Liver (tissue), 9 donors: ENCODE results near the gene RNASE12. TPM values are rescaled to one million over a fixed set of nuclear protein-coding genes. Genes with fewer than 3 reads are reported as not detected.

Source experiments
- DNase-seq: peaks from one replicate; pipeline ENCODE4 v3.0.0-alpha.2; 2017; ENCODE audit warnings: low spot score
- H3K27ac ChIP-seq, 2 donors: one replicate each; pipeline ENCODE4 v1.7.0; 2013; ENCODE audit warnings: inconsistent platforms in 2 of 2, low read length in 2 of 2, control low read depth in 1 of 2, low read depth in 1 of 2, mild to moderate bottlenecking in 1 of 2
- H3K27me3 ChIP-seq, 4 donors: one replicate each; pipeline versions ENCODE4 v1.6.1 to v1.7.0; 2013; ENCODE audit warnings: low read length in 3 of 4, inconsistent platforms in 1 of 4, mild to moderate bottlenecking in 1 of 4, moderate library complexity in 1 of 4; ENCODE audit not compliant: control insufficient read depth in 4 of 4, insufficient read depth in 4 of 4
- H3K36me3 ChIP-seq, 4 donors: one replicate each; pipeline versions ENCODE4 v1.6.1 to v1.7.0; 2013; ENCODE audit warnings: low read length in 3 of 4, mild to moderate bottlenecking in 3 of 4, low read depth in 1 of 4, moderate library complexity in 1 of 4; ENCODE audit not compliant: control insufficient read depth in 4 of 4, insufficient read depth in 3 of 4
- H3K4me1 ChIP-seq, 4 donors: one replicate each; pipeline versions ENCODE4 v1.6.1 to v1.7.0; 2013; ENCODE audit warnings: low read length in 3 of 4, mild to moderate bottlenecking in 3 of 4, moderate library complexity in 1 of 4; ENCODE audit not compliant: control insufficient read depth in 4 of 4, insufficient read depth in 4 of 4
- H3K4me3 ChIP-seq, 3 donors: one replicate each; pipeline versions ENCODE4 v1.6.1 to v1.7.0; 2013; ENCODE audit warnings: low read length in 3 of 3, control low read depth in 1 of 3, low read depth in 1 of 3, mild to moderate bottlenecking in 1 of 3
- H3K9ac ChIP-seq, 2 donors: one replicate each; pipeline ENCODE4 v1.7.0; 2013; ENCODE audit warnings: low read length in 2 of 2, mild to moderate bottlenecking in 2 of 2, moderate library complexity in 2 of 2, control low read depth in 1 of 2, low read depth in 1 of 2
- H3K9me3 ChIP-seq, 4 donors: one replicate each; pipeline versions ENCODE4 v1.6.1 to v1.7.0; 2013; ENCODE audit warnings: low read length in 3 of 4; ENCODE audit not compliant: control insufficient read depth in 4 of 4
- ATF3 ChIP-seq: IDR thresholded peaks from 2 replicates; pipeline ENCODE4 v1.6.1; 2016; ENCODE audit warnings: antibody characterized with exemption
- EGR1 ChIP-seq, 2 donors: IDR thresholded peaks; 2 replicates each; pipeline ENCODE4 v1.6.1; 2016 to 2018; ENCODE audit warnings: antibody characterized with exemption in 2 of 2, low read depth in 2 of 2
- FOXA1 ChIP-seq: IDR thresholded peaks from 2 replicates; pipeline ENCODE4 v1.6.1; 2016; ENCODE audit warnings: antibody characterized with exemption
- FOXA2 ChIP-seq: IDR thresholded peaks from 2 replicates; pipeline ENCODE4 v1.6.1; 2016; ENCODE audit warnings: antibody characterized with exemption
- HNF4A ChIP-seq, 2 donors: conservative IDR thresholded peaks; 2 replicates each; pipeline ENCODE4 v1.6.1; 2016; ENCODE audit warnings: antibody characterized with exemption in 2 of 2, mild to moderate bottlenecking in 2 of 2
- HNF4G ChIP-seq: IDR thresholded peaks from 2 replicates; pipeline ENCODE4 v1.6.1; 2016; ENCODE audit warnings: antibody characterized with exemption
- JUND ChIP-seq, 2 donors: IDR thresholded peaks; 2 replicates each; pipeline ENCODE4 v1.6.1; 2016; ENCODE audit warnings: antibody characterized with exemption in 2 of 2
- MAX ChIP-seq: IDR thresholded peaks from 2 replicates; pipeline ENCODE4 v1.6.1; 2016; ENCODE audit warnings: antibody characterized with exemption
- NR2F2 ChIP-seq: IDR thresholded peaks from 2 replicates; pipeline ENCODE4 v1.6.1; 2016; ENCODE audit warnings: antibody characterized with exemption
- RAD21 ChIP-seq, 2 donors: IDR thresholded peaks; 2 replicates each; pipeline ENCODE4 v1.6.1; 2016; ENCODE audit warnings: antibody characterized with exemption in 2 of 2, mild to moderate bottlenecking in 2 of 2
- REST ChIP-seq: IDR thresholded peaks from 2 replicates; pipeline ENCODE4 v1.6.1; 2016; ENCODE audit warnings: antibody characterized with exemption, mild to moderate bottlenecking
- RXRA ChIP-seq, 2 donors: IDR thresholded peaks; 2 replicates each; pipeline ENCODE4 v1.6.1; 2017 to 2018; ENCODE audit warnings: antibody characterized with exemption in 2 of 2, mild to moderate bottlenecking in 1 of 2
- SP1 ChIP-seq: IDR thresholded peaks from 2 replicates; pipeline ENCODE4 v1.6.1; 2018; ENCODE audit warnings: antibody characterized with exemption, mild to moderate bottlenecking
- TAF1 ChIP-seq: conservative IDR thresholded peaks from 2 replicates; pipeline ENCODE4 v1.6.1; 2016; ENCODE audit warnings: antibody characterized with exemption, mild to moderate bottlenecking
- YY1 ChIP-seq: IDR thresholded peaks from 2 replicates; pipeline ENCODE4 v1.6.1; 2016; ENCODE audit warnings: antibody characterized with exemption, mild to moderate bottlenecking
- WGBS: extraction: QIAGEN DNeasy Blood & Tissue Kit; methylation state at CpG from one replicate; pipeline ENCODE4 v1.1.7; 2013; 5-methylcytosine and 5-hydroxymethylcytosine counted together
- polyA plus RNA-seq, 2 donors: library from polyadenylated mRNA; stranded (reverse) in 1 of 2; unstranded in 1 of 2; fragments of 200-250 nt in 1 of 2; fragments of >200 nt in 1 of 2; fragmentation: Nextera tagmentation in 1 of 2; extraction: Ambion mirVana in 1 of 2; gene quantifications; one replicate each; pipeline versions ENCODE4 v1.2.1 to v1.2.3, GENCODE V29; 2013 to 2015
- total RNA-seq, 2 donors: library from RNA; depleted of rRNA; stranded (reverse); fragments of >200 nt; gene quantifications; one replicate each; pipeline ENCODE4 v1.2.3, GENCODE V29; 2014
- TF ChIP-seq, protein P1 (sequence below): IDR thresholded peaks from 2 replicates; pipeline ENCODE4 v1.6.1; 2016; ENCODE audit warnings: antibody characterized with exemption
- donor health status: healthy.
- donor health status: healthy.
- donor health status: healthy.
- donor health status: healthy.
- donor health status: healthy.

The RNASE12 gene
- total and polyA plus RNA-seq, 4 donors: not detected

DNA sequence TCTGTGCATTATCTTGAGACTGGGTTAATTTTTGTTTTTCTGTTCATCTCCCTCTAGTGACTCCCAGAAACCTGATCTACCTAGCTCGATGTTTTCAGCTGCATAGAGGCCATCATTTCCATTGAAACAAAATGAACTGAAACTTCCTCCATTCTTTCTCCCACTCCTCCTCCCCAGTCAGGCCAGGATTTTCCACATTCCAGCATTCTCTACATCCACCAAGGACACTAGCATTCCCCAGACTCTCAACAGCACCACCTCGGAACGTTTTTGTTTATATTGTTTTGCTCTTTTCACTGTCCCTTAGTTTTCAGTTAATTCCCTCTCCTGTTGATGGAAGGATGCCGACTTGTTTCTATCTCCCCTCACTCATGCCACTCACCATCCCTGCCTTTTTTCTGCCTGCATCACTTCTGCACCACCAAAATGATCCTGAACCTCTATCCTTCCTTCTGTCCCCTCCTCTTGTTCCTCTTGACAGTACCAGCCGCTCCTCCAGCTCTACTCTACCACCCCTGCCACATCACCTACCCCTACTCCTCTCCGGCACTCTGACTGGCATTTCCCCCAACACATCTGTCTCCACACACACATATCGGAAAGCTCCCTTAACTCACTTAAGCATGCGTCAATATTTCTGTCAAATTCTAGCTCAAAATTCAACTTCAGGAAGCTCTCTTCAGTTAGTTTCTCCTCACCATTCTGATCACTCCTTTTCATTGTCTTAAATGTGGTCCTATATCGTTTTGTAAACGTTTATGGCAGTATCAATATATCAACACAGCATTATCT lies 37.1 kb upstream of the RNASE12 start:
- Histone ChIP-seq H3K36me3 (no peaks in the 10 kb centered on the region), H3K9me3 (peaks cover 0 to 2% (median 0%) of the 10 kb centered on the region in 4 donors), H3K4me1 (peaks cover 3 to 15% (median 7%) of the 10 kb centered on the region in 4 donors), H3K27me3 (peaks cover 0 to 29% (median 14%) of the 10 kb centered on the region in 4 donors), H3K27ac (no peak overlapping the region), H3K9ac (no peak overlapping the region), H3K4me3 (no peak overlapping the region)
- 46% methylated on average over 10 of the region's 10 CpGs for WGBS
- TF ChIP-seq YY1: no peak
- no peak for TF ChIP-seq RAD21 (IDR thresholded peaks at IDR 0.05)
- no peak for TF ChIP-seq HNF4A (conservative IDR thresholded peaks at IDR 0.05)
- no peak for TF ChIP-seq EGR1 (IDR thresholded peaks at IDR 0.05; ENCODE audit: low read depth in 2 of 2)
- TF ChIP-seq HNF4G: no peak
- no peak for TF ChIP-seq TAF1
- TF ChIP-seq RXRA (IDR thresholded peaks at IDR 0.05): no peak
- no peak for TF ChIP-seq ATF3
- DNase-seq: no peak

DNA sequence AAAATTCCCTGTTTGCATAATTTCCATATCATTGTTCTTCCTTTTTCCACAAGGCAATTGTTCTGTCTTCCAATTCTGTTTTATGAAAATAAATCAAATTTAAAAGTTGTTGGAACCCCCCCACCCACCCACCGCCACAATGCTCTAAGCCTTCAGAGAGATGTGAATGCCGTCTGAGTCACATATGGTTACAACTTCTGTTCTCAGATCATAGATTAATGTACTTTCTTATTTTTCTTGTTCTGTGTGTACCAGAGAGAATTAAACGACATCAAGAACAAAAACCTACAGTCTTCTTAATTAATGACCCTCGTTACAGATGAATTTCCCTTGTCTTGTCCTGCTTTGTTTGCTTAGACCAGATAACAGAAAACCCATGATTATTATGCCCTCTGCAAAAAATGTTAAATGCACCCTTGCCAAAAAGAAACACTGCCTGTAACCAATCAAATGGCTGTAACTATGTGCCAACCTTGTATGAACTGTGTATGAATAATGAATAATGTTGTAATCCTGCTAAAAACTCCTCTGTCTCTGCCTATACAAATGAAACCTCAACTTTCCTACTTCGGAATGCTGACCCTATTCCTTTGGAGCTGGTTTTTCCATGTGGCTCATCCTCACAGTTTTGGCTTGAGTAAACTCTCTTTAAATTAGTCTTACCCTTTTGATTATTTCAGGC lies 36.3 kb upstream of the RNASE12 start:
- Histone ChIP-seq H3K36me3 (no peaks in the 10 kb centered on the region), H3K4me1 (peaks cover 2 to 11% (median 6%) of the 10 kb centered on the region in 4 donors), H3K27ac (no peak overlapping the region), H3K9me3 (peaks cover 0 to 2% (median 0%) of the 10 kb centered on the region in 4 donors), H3K4me3 (no peak overlapping the region), H3K27me3 (peaks cover 0 to 29% (median 12%) of the 10 kb centered on the region in 4 donors), H3K9ac (no peak overlapping the region)
- 63% methylated on average over 5 of the region's 5 CpGs for WGBS
- no peak for TF ChIP-seq NR2F2
- TF ChIP-seq FOXA2: no peak
- DNase-seq: no peak

- 39% methylated on average over 12 of the region's 12 CpGs for WGBS
- Histone ChIP-seq H3K27ac (no peak overlapping the region), H3K9me3 (peaks cover 0 to 2% (median 0%) of the 10 kb centered on the region in 4 donors), H3K27me3 (peaks cover 0 to 24% (median 8%) of the 10 kb centered on the region in 4 donors), H3K9ac (no peak overlapping the region), H3K4me3 (no peak overlapping the region), H3K36me3 (no peaks in the 10 kb centered on the region), H3K4me1 (peaks cover 0 to 4% (median 3%) of the 10 kb centered on the region in 4 donors)
- DNase-seq: no peak
- TF ChIP-seq RXRA (IDR thresholded peaks at IDR 0.05) (no peak), SP1 (no peak), HNF4A (conservative IDR thresholded peaks at IDR 0.05) (no peak)
These were observed 35.1 kb upstream of the RNASE12 start for GRCh38 chr14:20626274-20626673.

GRCh38 chr14:20624495-20625070 lies 33.4 kb upstream of the RNASE12 start:
- no peak for DNase-seq
- Histone ChIP-seq H3K27me3 (peaks cover 0 to 21% (median 6%) of the 10 kb centered on the region in 4 donors), H3K36me3 (no peaks in the 10 kb centered on the region), H3K4me3 (no peak overlapping the region), H3K4me1 (peaks cover 0 to 10% (median 5%) of the 10 kb centered on the region in 4 donors), H3K27ac (no peak overlapping the region), H3K9me3 (no peaks in the 10 kb centered on the region), H3K9ac (no peak overlapping the region)
- 25% methylated on average over 22 of the region's 22 CpGs for WGBS
- TF ChIP-seq MAX (no peak), JUND (IDR thresholded peaks at IDR 0.05) (no peak), FOXA1 (no peak), REST (no peak), NR2F2 (no peak), YY1 (no peak), RXRA (IDR thresholded peaks at IDR 0.05) (no peak), SP1 (no peak), EGR1 (IDR thresholded peaks at IDR 0.05; ENCODE audit: low read depth in 2 of 2) (no peak), HNF4A (conservative IDR thresholded peaks at IDR 0.05) (no peak), FOXA2 (no peak)
- TF ChIP-seq, protein P1, sequence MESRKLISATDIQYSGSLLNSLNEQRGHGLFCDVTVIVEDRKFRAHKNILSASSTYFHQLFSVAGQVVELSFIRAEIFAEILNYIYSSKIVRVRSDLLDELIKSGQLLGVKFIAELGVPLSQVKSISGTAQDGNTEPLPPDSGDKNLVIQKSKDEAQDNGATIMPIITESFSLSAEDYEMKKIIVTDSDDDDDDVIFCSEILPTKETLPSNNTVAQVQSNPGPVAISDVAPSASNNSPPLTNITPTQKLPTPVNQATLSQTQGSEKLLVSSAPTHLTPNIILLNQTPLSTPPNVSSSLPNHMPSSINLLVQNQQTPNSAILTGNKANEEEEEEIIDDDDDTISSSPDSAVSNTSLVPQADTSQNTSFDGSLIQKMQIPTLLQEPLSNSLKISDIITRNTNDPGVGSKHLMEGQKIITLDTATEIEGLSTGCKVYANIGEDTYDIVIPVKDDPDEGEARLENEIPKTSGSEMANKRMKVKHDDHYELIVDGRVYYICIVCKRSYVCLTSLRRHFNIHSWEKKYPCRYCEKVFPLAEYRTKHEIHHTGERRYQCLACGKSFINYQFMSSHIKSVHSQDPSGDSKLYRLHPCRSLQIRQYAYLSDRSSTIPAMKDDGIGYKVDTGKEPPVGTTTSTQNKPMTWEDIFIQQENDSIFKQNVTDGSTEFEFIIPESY: no peak
